Panc1 (cell line): Measurements from ENCODE around the gene RGS6. TPM values are rescaled to one million over a fixed set of nuclear protein-coding genes. Genes with fewer than 3 reads are reported as not detected.

Experiments
- ATAC-seq: fragments of 200-7000 bp; cut with Tn5 transposase; 2 replicates; pipeline ENCODE4 v1.9.1; 2020; ENCODE audit warnings: mild to moderate bottlenecking, moderate library complexity
- BruUV-seq: library from RNA; stranded (reverse); fragments of 400-500 nt; replicated peaks from 2 replicates; lab custom pipeline; 2021; lab: Mats Ljungman, UMichigan
- CTCF ChIA-PET: fragments of 300-600 bp; sonication (Branson Sonifier 250); formaldehyde crosslinking; loops from one replicate; lab custom pipeline; 2022; ENCODE audit warnings: antibody characterized with exemption; lab: Charles Lee
- POLR2A ChIA-PET: fragments of 300-600 bp; sonication (Branson Sonifier 250); formaldehyde crosslinking; loops from one replicate; lab custom pipeline; 2022; ENCODE audit warnings: antibody characterized with exemption; lab: Charles Lee
- DNase-seq: peaks from one replicate; pipeline ENCODE4 v3.0.0-alpha.2; 2010; ENCODE audit warnings: low read depth, low spot score
- H3K27ac ChIP-seq: 2 replicates; pipeline ENCODE4 v1.5.1; 2011; ENCODE audit warnings: mild to moderate bottlenecking, low read length, inconsistent platforms
- H3K27me3 ChIP-seq: fragments of 200-500 bp; sonication (Bioruptor generic); 2 replicates; pipeline ENCODE4 v1.6.0; 2014; ENCODE audit warnings: low read length, inconsistent platforms; ENCODE audit not compliant: control insufficient read depth, insufficient read depth
- H3K36me3 ChIP-seq: fragments of 200-500 bp; sonication (Bioruptor generic); 2 replicates; pipeline ENCODE4 v1.5.1; 2014; ENCODE audit warnings: inconsistent platforms, mild to moderate bottlenecking, low read length, moderate library complexity; ENCODE audit not compliant: control insufficient read depth, insufficient read depth
- H3K4me1 ChIP-seq: 2 replicates; pipeline ENCODE4 v1.5.1; 2011; ENCODE audit warnings: inconsistent platforms, mild to moderate bottlenecking, low read length, moderate library complexity; ENCODE audit not compliant: control insufficient read depth, insufficient read depth
- H3K4me3 ChIP-seq, 2 experiments: 2 replicates each; pipeline ENCODE4 v1.5.1; 2011 to 2012; ENCODE audit warnings: low read depth in 2 of 2, low read length in 2 of 2, mild to moderate bottlenecking in 2 of 2, inconsistent platforms in 1 of 2, moderate library complexity in 1 of 2
- H3K9me3 ChIP-seq: fragments of 200-500 bp; sonication (Bioruptor generic); 2 replicates; pipeline ENCODE4 v1.5.1; 2014; ENCODE audit warnings: low read depth, mild to moderate bottlenecking, inconsistent platforms, low read length, moderate library complexity; ENCODE audit not compliant: control insufficient read depth, insufficient read depth
- POLR2AphosphoS5 ChIP-seq: IDR thresholded peaks from 2 replicates; pipeline ENCODE4 v1.6.1; 2012; ENCODE audit warnings: mild to moderate bottlenecking, low read depth, low read length, moderate library complexity
- SIN3A ChIP-seq: IDR thresholded peaks from 2 replicates; pipeline ENCODE4 v1.6.1; 2012; ENCODE audit warnings: low read depth, mild to moderate bottlenecking, low read length, moderate library complexity, borderline replicate concordance; ENCODE audit not compliant: insufficient read depth
- TCF7L2 ChIP-seq: IDR thresholded peaks from 2 replicates; pipeline ENCODE4 v1.6.1; 2011; ENCODE audit warnings: mild to moderate bottlenecking, low read depth, low read length, inconsistent platforms
- in situ Hi-C: cut with HindIII; loops from 2 replicates; pipeline ENCODE4 v1.10.0; 2016; ENCODE audit warnings: low sequenced_read_pairs, low pct_unique_long_range_greater_than_20kb
- intact Hi-C: fragments of 100-400 bp; cut with micrococcal nuclease; formaldehyde crosslinking; loops from one replicate; pipeline ENCODE4 v1.10.0; 2022; ENCODE audit not compliant: unreplicated experiment
- total RNA-seq: library from RNA; stranded (reverse); gene quantifications from one replicate; pipeline ENCODE4 v1.2.1, GENCODE V29; 2021; ENCODE audit not compliant: unreplicated experiment
- TF ChIP-seq, protein P1 (sequence below): fragments of 450-650 bp; IDR thresholded peaks from 2 replicates; pipeline ENCODE4 v1.5.1; 2017; ENCODE audit warnings: mild to moderate bottlenecking
- TF ChIP-seq, protein P2 (sequence below), 2 experiments: IDR thresholded peaks; 2 replicates each; pipeline ENCODE4 v1.6.1; 2011 to 2012; ENCODE audit warnings: low read depth in 2 of 2, control low read depth in 1 of 2, low read length in 1 of 2, mild to moderate bottlenecking in 1 of 2, moderate library complexity in 1 of 2; ENCODE audit not compliant: insufficient read depth in 1 of 2

Gene RGS6
- total RNA-seq, 1 experiment from 2014 or later: not detected

DNA sequence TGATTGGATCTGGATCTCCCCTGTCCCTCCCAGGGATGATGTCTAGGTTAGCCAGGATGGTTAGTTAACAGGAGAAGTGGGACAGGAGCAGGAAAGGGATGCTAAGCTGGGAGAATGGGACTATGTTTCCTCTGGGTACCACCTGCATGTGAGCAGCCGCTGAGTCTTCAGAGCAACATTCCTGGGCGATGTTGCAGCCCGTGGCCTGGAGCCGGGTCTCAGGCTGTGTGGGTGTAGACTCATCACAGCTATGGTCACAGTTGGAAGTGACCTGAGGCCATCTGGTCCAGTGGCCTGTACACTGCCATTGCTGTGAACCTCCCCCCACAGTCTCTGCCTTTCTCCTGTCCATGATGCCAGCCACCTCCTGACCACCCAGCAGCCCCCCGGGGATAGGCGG is 539.1 kb downstream of the RGS6 start:
- peaks cover 7% of the 10 kb centered on the region; the same call in 1 of the 2 replicates for H3K27me3 ChIP-seq
- in situ Hi-C loops: no loop called here
- H3K36me3 ChIP-seq: no peaks in the 10 kb centered on the region
- no peaks in the 10 kb centered on the region for H3K4me1 ChIP-seq
- no peak overlapping the region for H3K4me3 ChIP-seq
- BruUV-seq: no TSS peak
- no peak for ATAC-seq
- no peak for DNase-seq
- ChIA-PET POLR2A (no interaction called here), CTCF (no interaction called here)
- intact Hi-C loops: no loop called here
- no peaks in the 10 kb centered on the region for H3K9me3 ChIP-seq
- H3K27ac ChIP-seq: no peak overlapping the region
- TF ChIP-seq, protein P1, sequence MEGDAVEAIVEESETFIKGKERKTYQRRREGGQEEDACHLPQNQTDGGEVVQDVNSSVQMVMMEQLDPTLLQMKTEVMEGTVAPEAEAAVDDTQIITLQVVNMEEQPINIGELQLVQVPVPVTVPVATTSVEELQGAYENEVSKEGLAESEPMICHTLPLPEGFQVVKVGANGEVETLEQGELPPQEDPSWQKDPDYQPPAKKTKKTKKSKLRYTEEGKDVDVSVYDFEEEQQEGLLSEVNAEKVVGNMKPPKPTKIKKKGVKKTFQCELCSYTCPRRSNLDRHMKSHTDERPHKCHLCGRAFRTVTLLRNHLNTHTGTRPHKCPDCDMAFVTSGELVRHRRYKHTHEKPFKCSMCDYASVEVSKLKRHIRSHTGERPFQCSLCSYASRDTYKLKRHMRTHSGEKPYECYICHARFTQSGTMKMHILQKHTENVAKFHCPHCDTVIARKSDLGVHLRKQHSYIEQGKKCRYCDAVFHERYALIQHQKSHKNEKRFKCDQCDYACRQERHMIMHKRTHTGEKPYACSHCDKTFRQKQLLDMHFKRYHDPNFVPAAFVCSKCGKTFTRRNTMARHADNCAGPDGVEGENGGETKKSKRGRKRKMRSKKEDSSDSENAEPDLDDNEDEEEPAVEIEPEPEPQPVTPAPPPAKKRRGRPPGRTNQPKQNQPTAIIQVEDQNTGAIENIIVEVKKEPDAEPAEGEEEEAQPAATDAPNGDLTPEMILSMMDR: no peak
- TF ChIP-seq, protein P2, sequence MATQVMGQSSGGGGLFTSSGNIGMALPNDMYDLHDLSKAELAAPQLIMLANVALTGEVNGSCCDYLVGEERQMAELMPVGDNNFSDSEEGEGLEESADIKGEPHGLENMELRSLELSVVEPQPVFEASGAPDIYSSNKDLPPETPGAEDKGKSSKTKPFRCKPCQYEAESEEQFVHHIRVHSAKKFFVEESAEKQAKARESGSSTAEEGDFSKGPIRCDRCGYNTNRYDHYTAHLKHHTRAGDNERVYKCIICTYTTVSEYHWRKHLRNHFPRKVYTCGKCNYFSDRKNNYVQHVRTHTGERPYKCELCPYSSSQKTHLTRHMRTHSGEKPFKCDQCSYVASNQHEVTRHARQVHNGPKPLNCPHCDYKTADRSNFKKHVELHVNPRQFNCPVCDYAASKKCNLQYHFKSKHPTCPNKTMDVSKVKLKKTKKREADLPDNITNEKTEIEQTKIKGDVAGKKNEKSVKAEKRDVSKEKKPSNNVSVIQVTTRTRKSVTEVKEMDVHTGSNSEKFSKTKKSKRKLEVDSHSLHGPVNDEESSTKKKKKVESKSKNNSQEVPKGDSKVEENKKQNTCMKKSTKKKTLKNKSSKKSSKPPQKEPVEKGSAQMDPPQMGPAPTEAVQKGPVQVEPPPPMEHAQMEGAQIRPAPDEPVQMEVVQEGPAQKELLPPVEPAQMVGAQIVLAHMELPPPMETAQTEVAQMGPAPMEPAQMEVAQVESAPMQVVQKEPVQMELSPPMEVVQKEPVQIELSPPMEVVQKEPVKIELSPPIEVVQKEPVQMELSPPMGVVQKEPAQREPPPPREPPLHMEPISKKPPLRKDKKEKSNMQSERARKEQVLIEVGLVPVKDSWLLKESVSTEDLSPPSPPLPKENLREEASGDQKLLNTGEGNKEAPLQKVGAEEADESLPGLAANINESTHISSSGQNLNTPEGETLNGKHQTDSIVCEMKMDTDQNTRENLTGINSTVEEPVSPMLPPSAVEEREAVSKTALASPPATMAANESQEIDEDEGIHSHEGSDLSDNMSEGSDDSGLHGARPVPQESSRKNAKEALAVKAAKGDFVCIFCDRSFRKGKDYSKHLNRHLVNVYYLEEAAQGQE (IDR thresholded peaks at IDR 0.05; ENCODE audit: insufficient read depth in 1 of 2, low read depth in 2 of 2, low read length in 1 of 2): no peak
- TF ChIP-seq SIN3A (no peak), POLR2AphosphoS5 (no peak), TCF7L2 (no peak)

DNA sequence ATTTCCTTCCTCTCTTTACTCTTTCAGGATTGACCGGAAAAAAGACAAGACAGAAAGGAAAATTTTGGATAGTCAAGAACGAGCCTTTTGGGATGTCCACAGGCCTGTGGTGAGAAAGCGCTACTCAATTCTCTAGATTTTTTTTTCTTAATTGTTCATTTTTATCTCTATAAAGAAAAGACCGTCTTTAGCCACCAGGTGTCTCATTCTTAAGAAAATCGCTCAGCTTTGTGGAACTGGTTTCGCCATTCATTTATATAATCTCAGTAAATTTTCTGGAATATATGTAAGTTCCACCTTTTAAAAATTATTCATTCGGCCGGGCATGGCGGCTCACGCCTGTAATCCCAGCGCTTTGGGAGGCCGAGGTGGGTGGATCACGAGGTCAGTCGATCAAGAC is 540.6 kb downstream of the RGS6 start:
- intact Hi-C loops (no loop called here), in situ Hi-C loops (no loop called here)
- DNase-seq (no peak), ATAC-seq (no peak)
- Histone ChIP-seq H3K4me1 (no peaks in the 10 kb centered on the region), H3K9me3 (no peaks in the 10 kb centered on the region), H3K27ac (no peak overlapping the region), H3K27me3 (peaks cover 7% of the 10 kb centered on the region), H3K36me3 (no peaks in the 10 kb centered on the region), H3K4me3 (no peak overlapping the region)
- ChIA-PET POLR2A (no interaction called here), CTCF (no interaction called here)
- no TSS peak for BruUV-seq
- no peak for TF ChIP-seq POLR2AphosphoS5
- TF ChIP-seq, protein P1: peak; percentile 26; the same call in 1 of the 2 replicates
